ENCODE data around the gene NDUFAF2. TPM values are rescaled to one million over a fixed set of nuclear protein-coding genes. Genes with fewer than 3 reads are reported as not detected.

Gene NDUFAF2
- total and polyA plus RNA-seq, 7 donors: 32.1 to 87.2 (median 57.4) TPM

GRCh38 chr5:61178702-61179101, 233.7 kb downstream of the NDUFAF2 start:
- 88 to 94% (median 89%) methylated on average over 4 of the region's 4 CpGs for WGBS, 3 donors
- no peak overlapping the region for H3K27ac ChIP-seq
- no peaks in the 10 kb centered on the region for H3K36me3 ChIP-seq (ENCODE audit: insufficient read depth in 1 of 2, low read depth in 1 of 2)
- TF ChIP-seq CTCF (IDR thresholded peaks at IDR 0.05): no peak
- ATAC-seq: no peak
- no peak overlapping the region for H3K4me3 ChIP-seq
- intact Hi-C loops (cut with DNase I): no loop called here
- H3K27me3 ChIP-seq (ENCODE audit: insufficient read depth in 3 of 3, low read length in 2 of 3): no peaks in the 10 kb centered on the region
- no peaks in the 10 kb centered on the region for H3K9me3 ChIP-seq
- no peaks in the 10 kb centered on the region for H3K4me1 ChIP-seq
- DNase-seq: no peak

GRCh38 chr5:61180886-61181285, 235.9 kb downstream of the NDUFAF2 start:
- TF ChIP-seq CTCF (IDR thresholded peaks at IDR 0.05): no peak
- Histone ChIP-seq H3K4me3 (no peak overlapping the region), H3K4me1 (no peaks in the 10 kb centered on the region), H3K9me3 (no peaks in the 10 kb centered on the region), H3K27ac (no peak overlapping the region), H3K27me3 (ENCODE audit: insufficient read depth in 3 of 3, low read length in 2 of 3) (no peaks in the 10 kb centered on the region), H3K36me3 (ENCODE audit: insufficient read depth in 1 of 2, low read depth in 1 of 2) (no peaks in the 10 kb centered on the region)
- 62 to 71% (median 70%) methylated on average over 2 of the region's 2 CpGs for WGBS, 3 donors
- intact Hi-C loops (cut with DNase I): no loop called here
- no peak for ATAC-seq
- no peak for DNase-seq

GRCh38 chr5:61182449-61182848, 237.4 kb downstream of the NDUFAF2 start:
- no peak for ATAC-seq
- no peak for DNase-seq
- Histone ChIP-seq H3K27me3 (ENCODE audit: insufficient read depth in 3 of 3, low read length in 2 of 3) (no peaks in the 10 kb centered on the region), H3K9me3 (no peaks in the 10 kb centered on the region), H3K27ac (no peak overlapping the region), H3K36me3 (ENCODE audit: insufficient read depth in 1 of 2, low read depth in 1 of 2) (no peaks in the 10 kb centered on the region), H3K4me3 (no peak overlapping the region), H3K4me1 (no peaks in the 10 kb centered on the region)
- WGBS, 3 donors: 74 to 88% (median 78%) methylated on average over 2 of the region's 2 CpGs
- TF ChIP-seq CTCF (IDR thresholded peaks at IDR 0.05): no peak
- intact Hi-C loops (cut with DNase I): no loop called here

- DNase-seq (no peak), ATAC-seq (no peak)
- no peak overlapping the region for H3K27ac ChIP-seq
- no peak for TF ChIP-seq CTCF (IDR thresholded peaks at IDR 0.05)
- intact Hi-C loops (cut with DNase I): no loop called here
- no peaks in the 10 kb centered on the region for H3K36me3 ChIP-seq (ENCODE audit: insufficient read depth in 1 of 2, low read depth in 1 of 2)
- H3K9me3 ChIP-seq: no peaks in the 10 kb centered on the region
- WGBS, 3 donors: 89 to 95% (median 90%) methylated on average over 1 of the region's 1 CpG
- H3K4me1 ChIP-seq: no peaks in the 10 kb centered on the region
- no peak overlapping the region for H3K4me3 ChIP-seq
- no peaks in the 10 kb centered on the region for H3K27me3 ChIP-seq (ENCODE audit: insufficient read depth in 3 of 3, low read length in 2 of 3)
These were observed 238.5 kb downstream of the NDUFAF2 start for GRCh38 chr5:61183538-61183937.

- Histone ChIP-seq H3K4me1 (no peaks in the 10 kb centered on the region), H3K4me3 (no peak overlapping the region), H3K27me3 (ENCODE audit: insufficient read depth in 3 of 3, low read length in 2 of 3) (no peaks in the 10 kb centered on the region), H3K36me3 (ENCODE audit: insufficient read depth in 1 of 2, low read depth in 1 of 2) (no peaks in the 10 kb centered on the region), H3K9me3 (no peaks in the 10 kb centered on the region), H3K27ac (no peak overlapping the region)
- 90 to 97% (median 96%) methylated on average over 2 of the region's 2 CpGs for WGBS, 3 donors
- ATAC-seq (no peak), DNase-seq (no peak)
- TF ChIP-seq CTCF (IDR thresholded peaks at IDR 0.05): no peak
- intact Hi-C loops (cut with DNase I): no loop called here
These were observed 239.7 kb downstream of the NDUFAF2 start for GRCh38 chr5:61184708-61185107.

All from psoas muscle (tissue), 8 donors.